Panc1 (cell line): ENCODE data around the gene DDI2. TPM values are rescaled to one million over a fixed set of nuclear protein-coding genes. Genes with fewer than 3 reads are reported as not detected.

Experiments used
- ATAC-seq: fragments of 200-7000 bp; cut with Tn5 transposase; 2 replicates; pipeline ENCODE4 v1.9.1; 2020; ENCODE audit warnings: mild to moderate bottlenecking, moderate library complexity
- BruUV-seq: library from RNA; stranded (reverse); fragments of 400-500 nt; replicated peaks from 2 replicates; lab custom pipeline; 2021; lab: Mats Ljungman, UMichigan
- CTCF ChIA-PET: fragments of 300-600 bp; sonication (Branson Sonifier 250); formaldehyde crosslinking; loops from one replicate; lab custom pipeline; 2022; ENCODE audit warnings: antibody characterized with exemption; lab: Charles Lee
- POLR2A ChIA-PET: fragments of 300-600 bp; sonication (Branson Sonifier 250); formaldehyde crosslinking; loops from one replicate; lab custom pipeline; 2022; ENCODE audit warnings: antibody characterized with exemption; lab: Charles Lee
- DNase-seq: peaks from one replicate; pipeline ENCODE4 v3.0.0-alpha.2; 2010; ENCODE audit warnings: low read depth, low spot score
- H3K27ac ChIP-seq: 2 replicates; pipeline ENCODE4 v1.5.1; 2011; ENCODE audit warnings: mild to moderate bottlenecking, low read length, inconsistent platforms
- H3K27me3 ChIP-seq: fragments of 200-500 bp; sonication (Bioruptor generic); 2 replicates; pipeline ENCODE4 v1.6.0; 2014; ENCODE audit warnings: low read length, inconsistent platforms; ENCODE audit not compliant: control insufficient read depth, insufficient read depth
- H3K36me3 ChIP-seq: fragments of 200-500 bp; sonication (Bioruptor generic); 2 replicates; pipeline ENCODE4 v1.5.1; 2014; ENCODE audit warnings: inconsistent platforms, mild to moderate bottlenecking, low read length, moderate library complexity; ENCODE audit not compliant: control insufficient read depth, insufficient read depth
- H3K4me1 ChIP-seq: 2 replicates; pipeline ENCODE4 v1.5.1; 2011; ENCODE audit warnings: inconsistent platforms, mild to moderate bottlenecking, low read length, moderate library complexity; ENCODE audit not compliant: control insufficient read depth, insufficient read depth
- H3K4me3 ChIP-seq, 2 experiments: 2 replicates each; pipeline ENCODE4 v1.5.1; 2011 to 2012; ENCODE audit warnings: low read depth in 2 of 2, low read length in 2 of 2, mild to moderate bottlenecking in 2 of 2, inconsistent platforms in 1 of 2, moderate library complexity in 1 of 2
- H3K9me3 ChIP-seq: fragments of 200-500 bp; sonication (Bioruptor generic); 2 replicates; pipeline ENCODE4 v1.5.1; 2014; ENCODE audit warnings: low read depth, mild to moderate bottlenecking, inconsistent platforms, low read length, moderate library complexity; ENCODE audit not compliant: control insufficient read depth, insufficient read depth
- CTCF ChIP-seq: fragments of 450-650 bp; IDR thresholded peaks from 2 replicates; pipeline ENCODE4 v1.5.1; 2017; ENCODE audit warnings: mild to moderate bottlenecking
- POLR2AphosphoS5 ChIP-seq: IDR thresholded peaks from 2 replicates; pipeline ENCODE4 v1.6.1; 2012; ENCODE audit warnings: mild to moderate bottlenecking, low read depth, low read length, moderate library complexity
- REST ChIP-seq, 2 experiments: IDR thresholded peaks; 2 replicates each; pipeline ENCODE4 v1.6.1; 2011 to 2012; ENCODE audit warnings: low read depth in 2 of 2, control low read depth in 1 of 2, low read length in 1 of 2, mild to moderate bottlenecking in 1 of 2, moderate library complexity in 1 of 2; ENCODE audit not compliant: insufficient read depth in 1 of 2
- SIN3A ChIP-seq: IDR thresholded peaks from 2 replicates; pipeline ENCODE4 v1.6.1; 2012; ENCODE audit warnings: low read depth, mild to moderate bottlenecking, low read length, moderate library complexity, borderline replicate concordance; ENCODE audit not compliant: insufficient read depth
- TCF7L2 ChIP-seq: IDR thresholded peaks from 2 replicates; pipeline ENCODE4 v1.6.1; 2011; ENCODE audit warnings: mild to moderate bottlenecking, low read depth, low read length, inconsistent platforms
- in situ Hi-C: cut with HindIII; loops from 2 replicates; pipeline ENCODE4 v1.10.0; 2016; ENCODE audit warnings: low sequenced_read_pairs, low pct_unique_long_range_greater_than_20kb
- intact Hi-C: fragments of 100-400 bp; cut with micrococcal nuclease; formaldehyde crosslinking; loops from one replicate; pipeline ENCODE4 v1.10.0; 2022; ENCODE audit not compliant: unreplicated experiment
- total RNA-seq: library from RNA; stranded (reverse); gene quantifications from one replicate; pipeline ENCODE4 v1.2.1, GENCODE V29; 2021; ENCODE audit not compliant: unreplicated experiment

Gene DDI2
- total RNA-seq, 1 experiment from 2014 or later, result 27.7 TPM

DNA sequence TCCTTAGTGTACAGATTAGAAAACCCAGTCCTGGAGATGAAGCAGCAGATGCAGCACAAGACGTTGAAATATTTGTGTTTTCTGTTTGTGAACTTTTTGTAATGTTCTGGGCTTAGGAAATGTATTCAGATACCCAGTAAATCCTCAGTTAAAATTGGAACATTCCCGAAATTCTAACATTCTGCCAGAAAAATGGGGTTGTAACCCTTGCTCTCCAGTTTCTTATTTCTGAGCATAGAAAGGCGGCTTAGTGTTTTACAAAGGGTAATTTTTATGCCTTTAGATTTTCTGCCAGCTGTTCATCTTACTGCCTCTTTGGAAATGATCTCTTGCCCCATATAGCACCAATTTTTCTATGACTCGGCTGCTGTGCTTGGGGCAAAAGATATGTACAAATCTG, 20.6 kb downstream of the DDI2 start:
- DNase-seq (no peak), ATAC-seq (no peak)
- POLR2A ChIA-PET, result no interaction called here
- Histone ChIP-seq H3K27ac (no peak overlapping the region), H3K9me3 (no peaks in the 10 kb centered on the region), H3K27me3 (no peaks in the 10 kb centered on the region), H3K4me1 (no peaks in the 10 kb centered on the region), H3K4me3 (no peak overlapping the region), H3K36me3 (peaks cover 21% of the 10 kb centered on the region)
- CTCF ChIA-PET, result no interaction called here
- intact Hi-C loops (no loop called here), in situ Hi-C loops (no loop called here)
- TF ChIP-seq CTCF (no peak), REST (IDR thresholded peaks at IDR 0.05; ENCODE audit: insufficient read depth in 1 of 2, low read depth in 2 of 2, low read length in 1 of 2) (no peak), SIN3A (no peak), TCF7L2 (no peak), POLR2AphosphoS5 (no peak)
- no TSS peak for BruUV-seq

- no peak overlapping the region for H3K27ac ChIP-seq
- no peaks in the 10 kb centered on the region for H3K27me3 ChIP-seq
- ChIA-PET CTCF (no interaction called here), POLR2A (no interaction called here)
- no peak for DNase-seq
- intact Hi-C loops (no loop called here), in situ Hi-C loops (no loop called here)
- H3K4me3 ChIP-seq, result no peak overlapping the region
- no peaks in the 10 kb centered on the region for H3K9me3 ChIP-seq
- H3K36me3 ChIP-seq, result peaks cover 18% of the 10 kb centered on the region
- no peaks in the 10 kb centered on the region for H3K4me1 ChIP-seq
- no peak for TF ChIP-seq REST (IDR thresholded peaks at IDR 0.05; ENCODE audit: insufficient read depth in 1 of 2, low read depth in 2 of 2, low read length in 1 of 2)
- TF ChIP-seq SIN3A, result no peak
- no peak for TF ChIP-seq CTCF
- no peak for TF ChIP-seq POLR2AphosphoS5
- TF ChIP-seq TCF7L2, result no peak
- no peak for ATAC-seq
- BruUV-seq, result no TSS peak
Measured at GRCh38 chr1:15639262-15639661, 22.0 kb downstream of the DDI2 start.
